Hepatocyte (in vitro differentiated cells): ENCODE results near the gene TCN2.

ENCODE experiments used
- CTCF ChIP-seq: fragments of 200-600 bp; sonication (generic); IDR thresholded peaks from 2 replicates; pipeline ENCODE4 v1.5.1; 2016; ENCODE audit warnings: antibody characterized with exemption, mild to moderate bottlenecking; ENCODE audit not compliant: poor library complexity
- EZH2 ChIP-seq: fragments of 200-600 bp; sonication (generic); IDR thresholded peaks from 2 replicates; pipeline ENCODE4 v1.6.1; 2016; ENCODE audit warnings: antibody characterized with exemption, mild to moderate bottlenecking, borderline replicate concordance

GRCh38 chr22:30569674-30570202, 37.2 kb upstream of the TCN2 start:
- TF ChIP-seq CTCF (no peak), EZH2 (no peak)
